HepG2 (cell line): ENCODE data around the gene NDUFB11. TPM values are rescaled to one million over a fixed set of nuclear protein-coding genes. Genes with fewer than 3 reads are reported as not detected.

Experiments
- ATAC-seq: fragments of 200-7000 bp; cut with Tn5 transposase; 3 replicates; pipeline ENCODE4 v1.9.1; 2020; ENCODE audit warnings: mild to moderate bottlenecking, moderate library complexity
- BruUV-seq: library from RNA; stranded (reverse); fragments of 400-500 nt; replicated peaks from 2 replicates; lab custom pipeline; 2021; lab: Mats Ljungman, UMichigan
- CTCF ChIA-PET: fragments of 300-600 bp; formaldehyde crosslinking; extraction: SDS; loops from one replicate; lab custom pipeline; 2021; ENCODE audit warnings: low total read pairs, inconsistent platforms, low intra/inter-chr PET ratio; lab: Yijun Ruan, JAX
- POLR2A ChIA-PET: fragments of 350-600 bp; sonication (Branson Sonifier 250); formaldehyde crosslinking; loops from one replicate; lab custom pipeline; 2020; ENCODE audit warnings: antibody characterized with exemption, inconsistent platforms; lab: Yijun Ruan, JAX
- DNase-seq: peaks from one replicate; pipeline ENCODE4 v3.0.0-alpha.2; 2015; ENCODE audit warnings: low spot score
- FAIRE-seq: peaks from 3 replicates; lab custom pipeline; 2011; peaks lifted over from hg19 to GRCh38; lab: Jason Lieb, UNC
- H2AFZ ChIP-seq: one replicate; pipeline ENCODE4 v1.6.1; 2011; ENCODE audit warnings: low read length, inconsistent platforms
- H3K27ac ChIP-seq: fragments of 300-600 bp; 3 replicates; pipeline ENCODE4 v1.8.0; 2011; ENCODE audit warnings: mixed run types, mild to moderate bottlenecking, mixed read lengths, low read length, inconsistent platforms; ENCODE audit not compliant: insufficient read depth; ENCODE audit errors: extremely low read length
- H3K27me3 ChIP-seq, 2 experiments: fragments of 200-600 bp in 1 of 2; 2 replicates in 1 of 2; 3 replicates in 1 of 2; pipeline versions ENCODE4 v1.6.0 to v1.8.0; 2011; ENCODE audit warnings: low read length in 2 of 2, mild to moderate bottlenecking in 2 of 2, moderate library complexity in 2 of 2, inconsistent platforms in 1 of 2; ENCODE audit not compliant: insufficient read depth in 2 of 2, control insufficient read depth in 1 of 2
- H3K36me3 ChIP-seq, 2 experiments: fragments of 200-600 bp in 1 of 2; replicated peaks in 1 of 2; 2 replicates in 1 of 2; 3 replicates in 1 of 2; pipeline versions ENCODE4 v1.5.1 to v1.8.0; 2011; ENCODE audit warnings: low read length in 2 of 2, inconsistent platforms in 1 of 2; ENCODE audit not compliant: insufficient read depth in 2 of 2, control insufficient read depth in 1 of 2
- H3K4me1 ChIP-seq: 2 replicates; pipeline ENCODE4 v1.5.1; 2012; ENCODE audit warnings: low read length, inconsistent platforms; ENCODE audit not compliant: insufficient read depth
- H3K4me2 ChIP-seq: 2 replicates; pipeline ENCODE4 v1.6.0; 2011; ENCODE audit warnings: low read depth, low read length, inconsistent platforms
- H3K4me3 ChIP-seq, 3 experiments: fragments of 200-600 bp in 1 of 3; sonication (generic), shearing (Covaris generic) in 1 of 3; replicated peaks in 1 of 3; 2 replicates each; pipeline ENCODE4 v1.5.1; 2011 to 2016; ENCODE audit warnings: low read length in 3 of 3, inconsistent platforms in 2 of 3, low read depth in 2 of 3, mild to moderate bottlenecking in 2 of 3, control low read depth in 1 of 3, mixed read lengths in 1 of 3; ENCODE audit not compliant: insufficient read depth in 1 of 3
- H3K79me2 ChIP-seq: one replicate; pipeline ENCODE4 v1.6.1; 2011; ENCODE audit warnings: low read length, inconsistent platforms; ENCODE audit not compliant: insufficient read depth
- H3K9ac ChIP-seq: 2 replicates; pipeline ENCODE4 v1.6.0; 2011; ENCODE audit warnings: mild to moderate bottlenecking, low read depth, low read length, inconsistent platforms; ENCODE audit not compliant: insufficient read depth
- H3K9me3 ChIP-seq: 2 replicates; pipeline ENCODE4 v1.5.1; 2012; ENCODE audit warnings: mild to moderate bottlenecking, low read length
- H4K20me1 ChIP-seq: 2 replicates; pipeline ENCODE4 v1.6.0; 2011; ENCODE audit warnings: inconsistent platforms, mild to moderate bottlenecking, low read length, moderate library complexity; ENCODE audit not compliant: insufficient read depth
- SMAD1 ChIP-seq: sonication (generic); formaldehyde crosslinking; IDR thresholded peaks from 2 replicates; pipeline ENCODE4 v1.4.0; 2020; ENCODE audit warnings: missing genetic modification reagents, low read depth, mild to moderate bottlenecking, borderline replicate concordance
- TBX3 ChIP-seq: fragments of 450-650 bp; IDR thresholded peaks from 2 replicates; pipeline ENCODE4 v1.6.1; 2017; ENCODE audit warnings: antibody characterized with exemption, mild to moderate bottlenecking, inconsistent platforms, borderline replicate concordance
- ZKSCAN8 ChIP-seq: IDR thresholded peaks from 2 replicates; pipeline ENCODE4 v1.6.1; 2016; ENCODE audit warnings: borderline replicate concordance, missing genetic modification reagents, missing compliant biosample characterization
- ZNF761 ChIP-seq: sonication (generic); formaldehyde crosslinking; conservative IDR thresholded peaks from 2 replicates; pipeline ENCODE4 v1.4.0; 2020; ENCODE audit warnings: mild to moderate bottlenecking, missing genetic modification reagents
- ZNF776 ChIP-seq: sonication (generic); formaldehyde crosslinking; IDR thresholded peaks from 2 replicates; pipeline ENCODE4 v1.4.0; 2020; ENCODE audit warnings: mild to moderate bottlenecking, missing genetic modification reagents
- ZNF816 ChIP-seq: sonication (generic); formaldehyde crosslinking; IDR thresholded peaks from 2 replicates; pipeline ENCODE4 v1.8.0; 2022; ENCODE audit warnings: missing genetic modification reagents, mild to moderate bottlenecking, borderline replicate concordance
- ZNF878 ChIP-seq: sonication (generic); formaldehyde crosslinking; IDR thresholded peaks from 2 replicates; pipeline ENCODE4 v1.8.1; 2023; ENCODE audit warnings: mild to moderate bottlenecking, missing genetic modification reagents, moderate library complexity
- WGBS: methylation state at CpG from one replicate; pipeline ENCODE4 v1.1.6; 2017; ENCODE audit warnings: low lambda C conversion rate; 5-methylcytosine and 5-hydroxymethylcytosine counted together
- in situ Hi-C: cut with HindIII; loops from 2 replicates; pipeline ENCODE4 v1.10.0; 2017; ENCODE audit warnings: low pct_unique_long_range_greater_than_20kb; ENCODE audit not compliant: extremely low pct_ligation_motif_present
- intact Hi-C: fragments of 100-400 bp; cut with micrococcal nuclease; formaldehyde crosslinking; loops from one replicate; pipeline ENCODE4 v1.10.0; 2022; ENCODE audit not compliant: unreplicated experiment
- polyA plus RNA-seq, 8 experiments: library from polyadenylated mRNA; depleted of rRNA in 3 of 8; stranded (reverse) in 7 of 8; unstranded in 1 of 8; fragments of >200 nt; fragmentation: Illumina TruSeq in 4 of 8; extraction: Trizol in 4 of 8; gene quantifications; 2 replicates each; pipeline versions ENCODE4 v1.2.1 to v1.2.3, GENCODE V29; 2011 to 2016; ENCODE audit warnings: low read depth in 4 of 8, missing spikeins in 1 of 8, mixed read lengths in 1 of 8; ENCODE audit not compliant: insufficient read depth in 1 of 8
- total RNA-seq, 5 experiments: library from RNA; depleted of rRNA; stranded (reverse); fragments of >200 nt; fragmentation: Illumina TruSeq; extraction: Trizol; gene quantifications; 2 replicates each; pipeline ENCODE4 v1.2.3, GENCODE V29; 2016; ENCODE audit warnings: low read depth in 1 of 5
- TF ChIP-seq, protein P1 (sequence below): sonication (generic); formaldehyde crosslinking; IDR thresholded peaks from 2 replicates; pipeline ENCODE4 v1.9.0; 2021; ENCODE audit warnings: mild to moderate bottlenecking, missing genetic modification reagents
- TF ChIP-seq, protein P2 (sequence below): sonication (generic); formaldehyde crosslinking; IDR thresholded peaks from 2 replicates; pipeline ENCODE4 v1.4.0; 2020; ENCODE audit warnings: mild to moderate bottlenecking, missing genetic modification reagents, borderline replicate concordance

NDUFB11 gene
- total and polyA plus RNA-seq, 2 of the 13 experiments (the other 11 are each of a cell fraction or from before 2014, with no cell fraction given): 46.6 to 100 TPM

DNA sequence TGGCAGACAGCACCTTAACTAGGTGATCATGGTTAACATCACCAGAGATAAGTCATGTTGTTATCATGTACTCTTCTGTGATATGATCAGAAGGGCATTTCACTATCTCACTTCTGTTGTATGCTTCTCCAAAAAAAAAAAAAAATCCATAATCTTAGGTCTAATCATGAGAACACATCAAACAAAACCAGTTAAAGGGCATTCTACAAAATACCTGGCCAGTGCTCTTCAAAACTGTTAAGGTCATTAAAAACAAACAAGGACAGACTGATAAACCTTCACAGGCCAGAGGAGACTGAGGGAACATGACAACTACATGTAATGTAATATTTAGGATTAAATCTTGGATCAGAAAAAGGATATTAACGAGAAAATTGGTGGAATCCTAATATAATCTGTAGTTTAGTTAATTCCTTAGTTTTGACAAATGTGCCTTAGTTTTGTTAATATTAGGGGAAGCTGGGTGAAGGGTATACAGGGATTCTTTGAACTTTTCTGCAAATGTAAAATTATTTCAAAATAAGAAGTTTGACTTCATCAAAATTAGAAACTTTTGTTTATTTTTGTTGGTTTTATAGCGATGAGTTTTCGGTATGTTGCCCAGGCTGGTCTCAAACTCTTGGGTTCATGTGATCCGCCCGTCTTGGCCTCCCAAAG is 18.6 kb upstream of the NDUFB11 start:
- peaks cover 36% of the 10 kb centered on the region for H3K4me1 ChIP-seq
- FAIRE-seq (no peak), ATAC-seq (no peak), DNase-seq (no peak)
- in situ Hi-C loops (no loop called here), intact Hi-C loops (no loop called here)
- POLR2A ChIA-PET: no interaction called here
- no peaks in the 10 kb centered on the region for H3K36me3 ChIP-seq
- no peaks in the 10 kb centered on the region for H3K9me3 ChIP-seq
- peaks cover 41% of the 10 kb centered on the region for H3K79me2 ChIP-seq
- WGBS: 95% methylated on average over 5 of the region's 5 CpGs
- BruUV-seq: no TSS peak
- CTCF ChIA-PET: no interaction called here
- no peaks in the 10 kb centered on the region for H4K20me1 ChIP-seq
- H3K9ac ChIP-seq: no peak overlapping the region
- no peaks in the 10 kb centered on the region for H3K27me3 ChIP-seq
- H3K27ac ChIP-seq: peak overlapping the region; percentile 71
- H3K4me2 ChIP-seq: no peak overlapping the region
- H2AFZ ChIP-seq: no peak overlapping the region
- H3K4me3 ChIP-seq: no peak overlapping the region
- TF ChIP-seq ZNF761 (CRISPR knock-in tag) (no peak), ZNF816 (CRISPR knock-in tag) (no peak), ZKSCAN8 (CRISPR knock-in tag) (no peak), ZNF878 (CRISPR knock-in tag) (no peak), SMAD1 (no peak), ZNF776 (CRISPR knock-in tag) (no peak), TBX3 (no peak)
- TF ChIP-seq, protein P1, sequence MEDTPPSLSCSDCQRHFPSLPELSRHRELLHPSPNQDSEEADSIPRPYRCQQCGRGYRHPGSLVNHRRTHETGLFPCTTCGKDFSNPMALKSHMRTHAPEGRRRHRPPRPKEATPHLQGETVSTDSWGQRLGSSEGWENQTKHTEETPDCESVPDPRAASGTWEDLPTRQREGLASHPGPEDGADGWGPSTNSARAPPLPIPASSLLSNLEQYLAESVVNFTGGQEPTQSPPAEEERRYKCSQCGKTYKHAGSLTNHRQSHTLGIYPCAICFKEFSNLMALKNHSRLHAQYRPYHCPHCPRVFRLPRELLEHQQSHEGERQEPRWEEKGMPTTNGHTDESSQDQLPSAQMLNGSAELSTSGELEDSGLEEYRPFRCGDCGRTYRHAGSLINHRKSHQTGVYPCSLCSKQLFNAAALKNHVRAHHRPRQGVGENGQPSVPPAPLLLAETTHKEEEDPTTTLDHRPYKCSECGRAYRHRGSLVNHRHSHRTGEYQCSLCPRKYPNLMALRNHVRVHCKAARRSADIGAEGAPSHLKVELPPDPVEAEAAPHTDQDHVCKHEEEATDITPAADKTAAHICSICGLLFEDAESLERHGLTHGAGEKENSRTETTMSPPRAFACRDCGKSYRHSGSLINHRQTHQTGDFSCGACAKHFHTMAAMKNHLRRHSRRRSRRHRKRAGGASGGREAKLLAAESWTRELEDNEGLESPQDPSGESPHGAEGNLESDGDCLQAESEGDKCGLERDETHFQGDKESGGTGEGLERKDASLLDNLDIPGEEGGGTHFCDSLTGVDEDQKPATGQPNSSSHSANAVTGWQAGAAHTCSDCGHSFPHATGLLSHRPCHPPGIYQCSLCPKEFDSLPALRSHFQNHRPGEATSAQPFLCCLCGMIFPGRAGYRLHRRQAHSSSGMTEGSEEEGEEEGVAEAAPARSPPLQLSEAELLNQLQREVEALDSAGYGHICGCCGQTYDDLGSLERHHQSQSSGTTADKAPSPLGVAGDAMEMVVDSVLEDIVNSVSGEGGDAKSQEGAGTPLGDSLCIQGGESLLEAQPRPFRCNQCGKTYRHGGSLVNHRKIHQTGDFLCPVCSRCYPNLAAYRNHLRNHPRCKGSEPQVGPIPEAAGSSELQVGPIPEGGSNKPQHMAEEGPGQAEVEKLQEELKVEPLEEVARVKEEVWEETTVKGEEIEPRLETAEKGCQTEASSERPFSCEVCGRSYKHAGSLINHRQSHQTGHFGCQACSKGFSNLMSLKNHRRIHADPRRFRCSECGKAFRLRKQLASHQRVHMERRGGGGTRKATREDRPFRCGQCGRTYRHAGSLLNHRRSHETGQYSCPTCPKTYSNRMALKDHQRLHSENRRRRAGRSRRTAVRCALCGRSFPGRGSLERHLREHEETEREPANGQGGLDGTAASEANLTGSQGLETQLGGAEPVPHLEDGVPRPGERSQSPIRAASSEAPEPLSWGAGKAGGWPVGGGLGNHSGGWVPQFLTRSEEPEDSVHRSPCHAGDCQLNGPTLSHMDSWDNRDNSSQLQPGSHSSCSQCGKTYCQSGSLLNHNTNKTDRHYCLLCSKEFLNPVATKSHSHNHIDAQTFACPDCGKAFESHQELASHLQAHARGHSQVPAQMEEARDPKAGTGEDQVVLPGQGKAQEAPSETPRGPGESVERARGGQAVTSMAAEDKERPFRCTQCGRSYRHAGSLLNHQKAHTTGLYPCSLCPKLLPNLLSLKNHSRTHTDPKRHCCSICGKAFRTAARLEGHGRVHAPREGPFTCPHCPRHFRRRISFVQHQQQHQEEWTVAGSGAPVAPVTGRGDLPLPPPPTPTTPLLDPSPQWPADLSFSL: no peak
- TF ChIP-seq, protein P2, sequence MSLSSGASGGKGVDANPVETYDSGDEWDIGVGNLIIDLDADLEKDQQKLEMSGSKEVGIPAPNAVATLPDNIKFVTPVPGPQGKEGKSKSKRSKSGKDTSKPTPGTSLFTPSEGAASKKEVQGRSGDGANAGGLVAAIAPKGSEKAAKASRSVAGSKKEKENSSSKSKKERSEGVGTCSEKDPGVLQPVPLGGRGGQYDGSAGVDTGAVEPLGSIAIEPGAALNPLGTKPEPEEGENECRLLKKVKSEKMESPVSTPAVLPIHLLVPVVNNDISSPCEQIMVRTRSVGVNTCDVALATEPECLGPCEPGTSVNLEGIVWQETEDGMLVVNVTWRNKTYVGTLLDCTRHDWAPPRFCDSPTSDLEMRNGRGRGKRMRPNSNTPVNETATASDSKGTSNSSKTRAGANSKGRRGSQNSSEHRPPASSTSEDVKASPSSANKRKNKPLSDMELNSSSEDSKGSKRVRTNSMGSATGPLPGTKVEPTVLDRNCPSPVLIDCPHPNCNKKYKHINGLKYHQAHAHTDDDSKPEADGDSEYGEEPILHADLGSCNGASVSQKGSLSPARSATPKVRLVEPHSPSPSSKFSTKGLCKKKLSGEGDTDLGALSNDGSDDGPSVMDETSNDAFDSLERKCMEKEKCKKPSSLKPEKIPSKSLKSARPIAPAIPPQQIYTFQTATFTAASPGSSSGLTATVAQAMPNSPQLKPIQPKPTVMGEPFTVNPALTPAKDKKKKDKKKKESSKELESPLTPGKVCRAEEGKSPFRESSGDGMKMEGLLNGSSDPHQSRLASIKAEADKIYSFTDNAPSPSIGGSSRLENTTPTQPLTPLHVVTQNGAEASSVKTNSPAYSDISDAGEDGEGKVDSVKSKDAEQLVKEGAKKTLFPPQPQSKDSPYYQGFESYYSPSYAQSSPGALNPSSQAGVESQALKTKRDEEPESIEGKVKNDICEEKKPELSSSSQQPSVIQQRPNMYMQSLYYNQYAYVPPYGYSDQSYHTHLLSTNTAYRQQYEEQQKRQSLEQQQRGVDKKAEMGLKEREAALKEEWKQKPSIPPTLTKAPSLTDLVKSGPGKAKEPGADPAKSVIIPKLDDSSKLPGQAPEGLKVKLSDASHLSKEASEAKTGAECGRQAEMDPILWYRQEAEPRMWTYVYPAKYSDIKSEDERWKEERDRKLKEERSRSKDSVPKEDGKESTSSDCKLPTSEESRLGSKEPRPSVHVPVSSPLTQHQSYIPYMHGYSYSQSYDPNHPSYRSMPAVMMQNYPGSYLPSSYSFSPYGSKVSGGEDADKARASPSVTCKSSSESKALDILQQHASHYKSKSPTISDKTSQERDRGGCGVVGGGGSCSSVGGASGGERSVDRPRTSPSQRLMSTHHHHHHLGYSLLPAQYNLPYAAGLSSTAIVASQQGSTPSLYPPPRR: no peak
